Breast epithelium (tissue), 4 donors: ENCODE measurements around the gene C1QTNF9. TPM values are rescaled to one million over a fixed set of nuclear protein-coding genes. Genes with fewer than 3 reads are reported as not detected.

Source experiments
- DNase-seq, 2 donors: peaks; one replicate each; pipeline ENCODE4 v3.0.0-alpha.2; 2019; ENCODE audit warnings: low spot score in 2 of 2
- H3K27ac ChIP-seq, 2 donors: fragments of 200-600 bp; sonication (generic) in 1 of 2; one replicate each; pipeline ENCODE4 v1.5.1; 2016 to 2019; ENCODE audit warnings: mild to moderate bottlenecking in 1 of 2
- H3K27me3 ChIP-seq, 2 donors: fragments of 200-600 bp; sonication (generic) in 1 of 2; one replicate each; pipeline versions ENCODE4 v1.5.1 to v1.6.0; 2017 to 2019; ENCODE audit warnings: control low read depth in 1 of 2, mild to moderate bottlenecking in 1 of 2
- H3K36me3 ChIP-seq: fragments of 200-600 bp; one replicate; pipeline ENCODE4 v1.5.1; 2019
- H3K4me1 ChIP-seq, 2 donors: fragments of 200-600 bp; sonication (generic); one replicate each; pipeline ENCODE4 v1.5.1; 2016 to 2019; ENCODE audit warnings: control low read depth in 1 of 2
- H3K4me3 ChIP-seq, 3 donors: fragments of 200-600 bp; sonication (generic); 1 replicate in 2 of 3; 2 replicates in 1 of 3; pipeline ENCODE4 v1.5.1; 2016 to 2019; ENCODE audit warnings: mild to moderate bottlenecking in 3 of 3, moderate library complexity in 2 of 3
- H3K9me3 ChIP-seq, 2 donors: fragments of 200-600 bp; sonication (generic) in 1 of 2; one replicate each; pipeline ENCODE4 v1.5.1; 2016 to 2019; ENCODE audit warnings: control low read depth in 1 of 2
- CTCF ChIP-seq, 3 donors: fragments of 450-650 bp; IDR thresholded peaks; one replicate each; pipeline ENCODE4 v1.5.1; 2016 to 2017; ENCODE audit warnings: antibody characterized with exemption in 3 of 3, mild to moderate bottlenecking in 3 of 3, moderate library complexity in 3 of 3
- POLR2A ChIP-seq: fragments of 450-650 bp; IDR thresholded peaks from one replicate; pipeline ENCODE4 v1.6.1; 2016; ENCODE audit warnings: antibody characterized with exemption, mild to moderate bottlenecking, moderate library complexity
- POLR2AphosphoS5 ChIP-seq, 3 donors: sonication (generic); formaldehyde crosslinking; IDR thresholded peaks; one replicate each; pipeline ENCODE4 v1.6.1; 2017; ENCODE audit warnings: antibody characterized with exemption in 3 of 3
- intact Hi-C: fragments of 100-400 bp; cut with DNase I; formaldehyde crosslinking; loops from one replicate; pipeline ENCODE4 v1.15.1; 2023; ENCODE audit warnings: low total_unique reads
- total RNA-seq, 3 donors: library from RNA; depleted of rRNA; stranded (reverse); fragments of >200 nt; gene quantifications; one replicate each; pipeline ENCODE4 v1.1.0, GENCODE V29; 2016

The C1QTNF9 gene
- total RNA-seq, 3 donors from 2014 or later, result 0.15 to 0.64 TPM; not detected in 1

DNA sequence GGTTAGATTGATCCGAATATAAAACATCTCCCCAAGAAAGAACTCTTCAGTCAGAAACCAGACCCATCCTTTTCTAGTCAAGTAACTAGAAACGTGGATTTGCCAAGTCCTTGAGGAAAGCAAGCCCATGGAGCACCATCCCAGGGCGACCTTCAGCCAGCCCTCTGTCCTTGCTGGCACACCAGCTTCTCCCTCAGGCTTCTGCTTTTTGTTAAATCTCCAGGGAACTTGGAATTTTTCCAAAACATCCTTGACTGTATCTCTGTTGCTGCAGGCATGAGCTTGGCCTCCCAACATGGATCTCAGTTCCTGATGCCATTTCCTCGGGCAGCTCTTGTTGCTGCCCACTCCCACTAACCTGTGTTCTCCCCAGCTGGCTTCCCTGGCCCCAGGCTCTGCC is 27.1 kb upstream of the C1QTNF9 start:
- no peaks in the 10 kb centered on the region for H3K4me1 ChIP-seq
- H3K36me3 ChIP-seq, result no peaks in the 10 kb centered on the region
- TF ChIP-seq CTCF (IDR thresholded peaks at IDR 0.05), result no peak
- no peak for TF ChIP-seq POLR2A
- no peak for TF ChIP-seq POLR2AphosphoS5 (IDR thresholded peaks at IDR 0.05)
- no peaks in the 10 kb centered on the region for H3K27me3 ChIP-seq
- no peak for DNase-seq
- intact Hi-C loops, result no loop called here
- H3K9me3 ChIP-seq, result no peaks in the 10 kb centered on the region
- no peak overlapping the region for H3K27ac ChIP-seq
- no peak overlapping the region for H3K4me3 ChIP-seq

- no peak for TF ChIP-seq POLR2AphosphoS5 (IDR thresholded peaks at IDR 0.05)
- Histone ChIP-seq H3K4me1 (no peaks in the 10 kb centered on the region), H3K27ac (no peak overlapping the region), H3K9me3 (no peaks in the 10 kb centered on the region), H3K36me3 (no peaks in the 10 kb centered on the region), H3K4me3 (no peak overlapping the region), H3K27me3 (no peaks in the 10 kb centered on the region)
- no peak for DNase-seq
- intact Hi-C loops, result no loop called here
These were observed 24.4 kb upstream of the C1QTNF9 start for GRCh38 chr13:24284889-24285565.

DNA sequence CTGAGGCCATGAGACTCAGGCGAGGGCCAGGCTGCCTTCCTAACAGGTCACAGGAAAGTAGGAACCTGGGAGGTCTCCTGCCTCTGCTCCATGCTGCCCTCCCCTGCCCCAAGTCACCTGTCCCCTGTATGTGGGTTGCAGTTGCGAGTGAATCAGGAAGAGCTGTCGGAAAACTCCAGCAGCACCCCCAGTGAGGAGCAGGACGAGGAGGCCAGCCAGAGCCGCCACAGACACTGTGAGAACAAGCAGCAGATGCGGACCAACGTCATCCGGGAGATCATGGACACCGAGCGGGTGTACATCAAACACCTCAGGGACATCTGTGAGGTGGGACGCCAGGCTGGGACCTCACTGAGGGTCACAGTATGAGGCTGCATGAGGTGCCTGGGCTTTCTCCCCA is 22.8 kb upstream of the C1QTNF9 start:
- no peak for DNase-seq
- H3K4me3 ChIP-seq, result no peak overlapping the region
- H3K27ac ChIP-seq, result no peak overlapping the region
- H3K4me1 ChIP-seq, result no peaks in the 10 kb centered on the region
- H3K27me3 ChIP-seq, result no peaks in the 10 kb centered on the region
- no peaks in the 10 kb centered on the region for H3K36me3 ChIP-seq
- no peaks in the 10 kb centered on the region for H3K9me3 ChIP-seq
- intact Hi-C loops, result no loop called here
- no peak for TF ChIP-seq POLR2A
- TF ChIP-seq CTCF (IDR thresholded peaks at IDR 0.05), result no peak
- TF ChIP-seq POLR2AphosphoS5 (IDR thresholded peaks at IDR 0.05), result no peak

DNA sequence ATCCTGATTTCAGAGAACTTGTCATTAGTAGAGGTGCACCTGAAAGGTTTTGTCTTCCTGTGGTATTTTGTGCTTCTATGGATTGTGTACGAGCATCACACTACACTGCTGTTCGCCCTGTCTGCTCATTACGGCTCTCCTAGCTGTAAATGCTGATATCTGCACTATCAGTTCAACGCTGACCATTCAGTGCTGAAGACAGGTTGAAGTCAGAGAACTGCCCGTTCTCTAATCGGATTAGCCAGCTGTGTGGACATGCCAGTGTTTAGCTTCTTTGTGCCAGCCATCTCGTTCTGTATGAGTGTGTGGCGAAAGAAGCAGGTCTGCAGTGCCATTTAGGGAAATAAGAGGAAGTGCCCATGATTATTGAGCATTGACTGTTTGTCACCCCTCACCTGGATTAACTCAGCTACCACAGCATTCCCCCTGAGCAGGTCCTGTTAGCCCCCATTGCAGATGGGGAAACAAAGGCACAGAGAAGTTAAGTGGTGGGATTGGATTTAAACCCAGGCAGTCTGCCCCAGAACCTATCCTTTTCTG is 21.6 kb upstream of the C1QTNF9 start:
- Histone ChIP-seq H3K36me3 (no peaks in the 10 kb centered on the region), H3K4me1 (no peaks in the 10 kb centered on the region), H3K27me3 (no peaks in the 10 kb centered on the region), H3K27ac (no peak overlapping the region), H3K9me3 (no peaks in the 10 kb centered on the region), H3K4me3 (no peak overlapping the region)
- no peak for TF ChIP-seq CTCF (IDR thresholded peaks at IDR 0.05)
- TF ChIP-seq POLR2A, result no peak
- no peak for TF ChIP-seq POLR2AphosphoS5 (IDR thresholded peaks at IDR 0.05)
- no peak for DNase-seq
- intact Hi-C loops, result no loop called here

GRCh38 chr13:24288870-24289269 is 20.5 kb upstream of the C1QTNF9 start:
- TF ChIP-seq POLR2A (no peak), CTCF (IDR thresholded peaks at IDR 0.05) (no peak), POLR2AphosphoS5 (IDR thresholded peaks at IDR 0.05) (no peak)
- H3K27ac ChIP-seq, result no peak overlapping the region
- H3K27me3 ChIP-seq, result no peaks in the 10 kb centered on the region
- H3K36me3 ChIP-seq, result no peaks in the 10 kb centered on the region
- H3K4me3 ChIP-seq, result no peak overlapping the region
- H3K4me1 ChIP-seq, result no peaks in the 10 kb centered on the region
- no peak for DNase-seq
- H3K9me3 ChIP-seq, result no peaks in the 10 kb centered on the region
- intact Hi-C loops, result no loop called here
